Large intestine (tissue), 3 donors: ENCODE measurements around the gene TSPAN16. TPM values are rescaled to one million over a fixed set of nuclear protein-coding genes. Genes with fewer than 3 reads are reported as not detected.
A peak's percentile ranks its signal among the peaks of the same experiment; 100 is the strongest.
"Not testable (repeated sequence)": the region's sequence is repeated elsewhere in the genome, so short reads cannot be mapped to it uniquely, and the experiment has no call there.

ENCODE experiments used
- DNase-seq, 2 donors: peaks; one replicate each; pipeline versions ENCODE4 v3.0.0 to v3.0.0-alpha.2; 2013
- H3K27ac ChIP-seq: one replicate; pipeline ENCODE4 v1.5.1; 2013; ENCODE audit warnings: low read length
- H3K27me3 ChIP-seq: 2 replicates; pipeline ENCODE4 v1.6.1; 2013; ENCODE audit warnings: low read length; ENCODE audit not compliant: control insufficient read depth, insufficient read depth
- H3K36me3 ChIP-seq: 2 replicates; pipeline ENCODE4 v1.6.1; 2013; ENCODE audit warnings: low read length; ENCODE audit not compliant: control insufficient read depth, insufficient read depth
- H3K4me1 ChIP-seq: one replicate; pipeline ENCODE4 v1.6.1; 2013; ENCODE audit warnings: low read length; ENCODE audit not compliant: control insufficient read depth, insufficient read depth
- H3K4me3 ChIP-seq: one replicate; pipeline ENCODE4 v1.5.1; 2013; ENCODE audit warnings: low read length
- H3K9me3 ChIP-seq: one replicate; pipeline ENCODE4 v1.6.1; 2013; ENCODE audit warnings: mild to moderate bottlenecking, low read depth, low read length, moderate library complexity; ENCODE audit not compliant: control insufficient read depth
- WGBS: methylation state at CpG from one replicate; pipeline ENCODE4 v1.1.5; 2013; ENCODE audit warnings: low lambda C conversion rate; ENCODE audit not compliant: insufficient coverage; 5-methylcytosine and 5-hydroxymethylcytosine counted together
- polyA plus RNA-seq: library from polyadenylated mRNA; unstranded; fragments of 120-200 nt; gene quantifications from one replicate; pipeline ENCODE4 v1.2.1, GENCODE V29; 2013

Gene TSPAN16
- polyA plus RNA-seq, 1 donor, result not detected

DNA sequence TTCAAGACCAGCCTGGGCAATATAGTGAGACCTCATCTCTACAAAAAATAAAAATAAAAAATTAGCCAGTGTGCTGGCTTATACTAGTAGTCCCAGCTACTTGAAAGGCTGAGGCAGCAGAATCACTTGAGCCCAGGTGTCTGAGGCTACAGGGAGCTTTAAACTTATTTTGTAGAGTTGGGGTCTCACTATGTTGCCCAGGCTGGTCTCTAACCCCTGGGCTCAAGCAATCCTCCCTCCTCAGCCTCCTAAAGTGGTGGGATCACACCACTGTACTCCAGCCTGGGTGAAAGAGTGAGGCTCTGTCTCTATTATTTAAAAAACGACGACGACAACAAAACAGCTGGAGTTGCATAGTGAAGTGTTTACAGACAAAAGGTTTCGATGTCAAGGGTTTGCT is 35.5 kb downstream of the TSPAN16 start:
- no peak for DNase-seq
- Histone ChIP-seq H3K4me3 (no peak overlapping the region), H3K27me3 (no peaks in the 10 kb centered on the region), H3K27ac (no peak overlapping the region), H3K9me3 (no peaks in the 10 kb centered on the region), H3K36me3 (peaks cover 77% of the 10 kb centered on the region), H3K4me1 (peaks cover 6% of the 10 kb centered on the region)
- WGBS, result 92% methylated on average over 4 of the region's 4 CpGs

DNA sequence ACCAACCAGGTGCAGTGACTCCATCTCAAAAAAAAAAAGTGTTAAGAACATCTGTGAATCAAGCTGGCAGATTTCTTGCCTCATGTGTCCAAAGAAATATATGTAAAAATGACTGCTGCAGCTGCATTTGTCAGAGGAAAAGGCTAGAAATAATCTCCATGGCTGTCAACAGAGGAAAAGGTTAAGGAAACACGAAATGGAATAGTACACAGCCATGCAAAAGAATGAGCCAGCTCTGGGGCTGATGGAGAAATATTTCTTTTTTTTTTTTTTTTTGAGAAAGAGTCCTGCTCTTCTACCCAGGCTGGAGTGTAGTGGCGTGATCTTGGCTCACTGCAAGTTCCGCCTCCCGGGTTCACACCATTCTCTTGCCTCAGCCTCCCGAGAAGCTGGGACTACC is 36.9 kb downstream of the TSPAN16 start:
- 100% methylated on average over 1 of the region's 5 CpGs for WGBS
- peaks cover 72% of the 10 kb centered on the region for H3K36me3 ChIP-seq
- DNase-seq, result no peak

DNA sequence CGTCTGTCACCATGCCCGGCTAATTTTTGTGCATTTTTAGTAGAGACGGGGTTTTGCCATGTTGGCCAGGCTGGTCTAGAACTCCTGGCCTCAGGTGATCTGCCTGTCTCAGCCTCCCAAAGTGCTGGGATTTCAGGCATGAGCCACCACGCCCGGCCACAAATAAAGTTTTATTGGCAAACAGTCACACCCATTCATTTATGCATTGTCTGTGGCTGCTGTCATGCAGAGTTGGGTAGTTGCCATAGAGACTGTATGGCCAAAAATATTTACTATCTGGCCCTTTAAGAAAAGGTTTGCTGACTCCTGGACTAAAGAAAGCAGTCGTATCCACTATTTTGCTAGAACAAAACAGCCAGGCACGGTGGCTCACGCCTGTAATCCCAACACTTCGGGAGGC is 37.9 kb downstream of the TSPAN16 start:
- not testable (repeated sequence) for H3K4me3 ChIP-seq, DNase-seq, H3K27ac ChIP-seq, H3K27me3 ChIP-seq, H3K9me3 ChIP-seq
- no CpG with 5 or more reads among the region's 9 CpGs for WGBS
- peaks cover 16% of the 10 kb centered on the region for H3K4me1 ChIP-seq
- peaks cover 69% of the 10 kb centered on the region for H3K36me3 ChIP-seq

More for the DNA sequence above, 36.9 kb downstream of the TSPAN16 start:
- Histone ChIP-seq H3K4me1 (peaks cover 16% of the 10 kb centered on the region), H3K27ac (no peak overlapping the region), H3K9me3 (no peaks in the 10 kb centered on the region), H3K4me3 (no peak overlapping the region), H3K27me3 (no peaks in the 10 kb centered on the region)

DNA sequence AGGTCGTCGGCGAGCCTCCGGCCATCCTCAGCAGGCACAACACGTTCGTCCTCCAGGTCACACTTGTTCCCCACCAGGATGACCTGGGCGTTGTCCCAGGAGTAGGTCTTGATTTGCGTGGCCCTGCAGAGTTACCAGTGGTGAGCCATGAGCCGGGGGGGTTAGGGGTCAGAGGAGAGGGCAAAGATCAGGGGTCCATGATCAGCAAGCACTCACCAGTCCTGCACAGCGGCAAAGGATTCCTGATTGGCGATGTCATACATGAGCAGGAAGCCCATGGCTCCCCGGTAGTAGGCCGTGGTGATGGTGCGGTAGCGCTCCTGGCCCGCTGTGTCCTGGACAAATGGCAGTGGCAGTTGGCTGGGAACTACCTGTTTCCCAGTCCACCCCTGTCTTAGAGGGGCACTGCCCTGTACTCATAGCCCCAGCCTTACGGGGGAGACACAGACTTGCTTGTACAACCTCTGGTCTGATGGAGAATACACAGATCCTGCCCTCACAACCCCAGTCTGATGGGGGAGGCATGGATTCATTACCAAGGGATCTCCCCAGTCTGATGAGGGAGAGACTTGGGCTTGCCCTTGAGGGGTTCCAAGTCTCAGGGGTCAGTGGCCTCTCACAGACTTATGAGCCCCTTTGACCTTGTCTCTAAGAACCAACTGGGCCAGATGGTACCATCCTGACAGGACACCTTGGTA is 39.6 kb downstream of the TSPAN16 start:
- Histone ChIP-seq H3K36me3 (peaks cover 57% of the 10 kb centered on the region), H3K27ac (no peak overlapping the region), H3K27me3 (no peaks in the 10 kb centered on the region), H3K9me3 (no peaks in the 10 kb centered on the region), H3K4me3 (no peak overlapping the region), H3K4me1 (peaks cover 20% of the 10 kb centered on the region)
- DNase-seq, result no peak
- WGBS, result no CpG with 5 or more reads among the region's 17 CpGs

DNA sequence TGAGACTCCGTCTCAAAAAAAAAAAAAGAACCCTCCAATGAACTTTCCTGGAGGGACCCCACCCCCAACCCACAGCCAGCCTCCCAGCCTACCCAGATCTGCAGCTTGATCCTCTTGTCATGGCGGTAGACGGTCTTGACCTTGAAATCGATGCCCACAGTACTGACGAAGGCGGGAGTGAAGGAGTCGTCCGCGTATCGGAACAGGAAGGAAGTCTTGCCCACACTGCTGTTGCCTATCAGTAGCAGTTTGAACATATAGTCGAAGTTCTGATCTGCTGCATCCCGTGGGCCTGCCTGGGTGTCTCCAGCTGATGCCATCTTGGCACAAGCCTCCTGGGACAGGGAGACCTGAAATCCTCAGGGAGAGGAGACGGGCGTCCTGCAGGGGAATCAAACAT is 41.1 kb downstream of the TSPAN16 start:
- H3K4me1 ChIP-seq, result peaks cover 20% of the 10 kb centered on the region
- DNase-seq, result no peak
- no peak overlapping the region for H3K27ac ChIP-seq
- H3K36me3 ChIP-seq, result peaks cover 56% of the 10 kb centered on the region
- H3K9me3 ChIP-seq, result no peaks in the 10 kb centered on the region
- peak overlapping the region; percentile 84 for H3K4me3 ChIP-seq
- WGBS, result no CpG with 5 or more reads among the region's 14 CpGs
- no peaks in the 10 kb centered on the region for H3K27me3 ChIP-seq

- Histone ChIP-seq H3K4me3 (peak overlapping the region; percentile 84), H3K4me1 (peaks cover 21% of the 10 kb centered on the region), H3K36me3 (peaks cover 55% of the 10 kb centered on the region), H3K27me3 (no peaks in the 10 kb centered on the region), H3K27ac (peak overlapping the region; percentile 90), H3K9me3 (no peaks in the 10 kb centered on the region)
- WGBS, result no CpG with 5 or more reads among the region's 7 CpGs
- peak; percentile 85 to 94 for DNase-seq
These were observed 42.2 kb downstream of the TSPAN16 start for GRCh38 chr19:11338121-11338520.

DNA sequence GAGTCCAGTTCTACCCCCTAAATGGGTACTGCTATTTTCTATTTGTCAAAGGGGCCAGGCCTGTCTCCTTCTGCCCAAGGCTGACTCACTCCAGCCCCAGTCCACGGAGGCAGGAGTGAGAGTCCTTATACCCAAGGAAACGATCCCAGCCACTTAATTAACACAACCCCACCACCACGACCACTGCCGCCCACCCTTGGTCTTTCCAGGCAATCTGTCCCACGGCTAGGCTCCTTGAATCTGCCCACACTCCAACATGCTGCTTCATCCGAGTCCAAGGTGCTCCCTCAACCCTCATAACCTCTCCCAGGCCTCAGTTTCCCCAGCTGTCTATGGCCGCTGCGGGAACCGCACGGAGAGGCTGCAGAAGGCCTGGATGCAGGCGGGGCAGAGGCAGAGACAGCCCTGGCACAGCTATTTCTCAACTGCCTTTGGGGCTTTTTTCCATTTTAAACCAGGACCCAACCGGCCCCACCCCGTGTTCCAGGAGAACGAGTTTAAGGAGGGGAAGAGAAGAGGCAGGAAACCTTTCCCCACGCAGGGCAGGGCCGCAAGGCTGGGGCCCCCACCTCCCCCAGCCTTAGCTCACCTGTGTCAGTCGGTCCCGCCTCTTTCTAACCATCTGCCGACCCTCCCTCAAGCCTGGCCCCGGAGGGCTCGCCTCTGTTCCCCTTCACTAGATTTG is 42.8 kb downstream of the TSPAN16 start:
- Histone ChIP-seq H3K4me3 (peak overlapping the region; percentile 84), H3K4me1 (peaks cover 27% of the 10 kb centered on the region), H3K36me3 (peaks cover 49% of the 10 kb centered on the region), H3K27me3 (no peaks in the 10 kb centered on the region), H3K9me3 (no peaks in the 10 kb centered on the region), H3K27ac (peak overlapping the region; percentile 90)
- DNase-seq, result no peak
- WGBS, result no CpG with 5 or more reads among the region's 21 CpGs

DNA sequence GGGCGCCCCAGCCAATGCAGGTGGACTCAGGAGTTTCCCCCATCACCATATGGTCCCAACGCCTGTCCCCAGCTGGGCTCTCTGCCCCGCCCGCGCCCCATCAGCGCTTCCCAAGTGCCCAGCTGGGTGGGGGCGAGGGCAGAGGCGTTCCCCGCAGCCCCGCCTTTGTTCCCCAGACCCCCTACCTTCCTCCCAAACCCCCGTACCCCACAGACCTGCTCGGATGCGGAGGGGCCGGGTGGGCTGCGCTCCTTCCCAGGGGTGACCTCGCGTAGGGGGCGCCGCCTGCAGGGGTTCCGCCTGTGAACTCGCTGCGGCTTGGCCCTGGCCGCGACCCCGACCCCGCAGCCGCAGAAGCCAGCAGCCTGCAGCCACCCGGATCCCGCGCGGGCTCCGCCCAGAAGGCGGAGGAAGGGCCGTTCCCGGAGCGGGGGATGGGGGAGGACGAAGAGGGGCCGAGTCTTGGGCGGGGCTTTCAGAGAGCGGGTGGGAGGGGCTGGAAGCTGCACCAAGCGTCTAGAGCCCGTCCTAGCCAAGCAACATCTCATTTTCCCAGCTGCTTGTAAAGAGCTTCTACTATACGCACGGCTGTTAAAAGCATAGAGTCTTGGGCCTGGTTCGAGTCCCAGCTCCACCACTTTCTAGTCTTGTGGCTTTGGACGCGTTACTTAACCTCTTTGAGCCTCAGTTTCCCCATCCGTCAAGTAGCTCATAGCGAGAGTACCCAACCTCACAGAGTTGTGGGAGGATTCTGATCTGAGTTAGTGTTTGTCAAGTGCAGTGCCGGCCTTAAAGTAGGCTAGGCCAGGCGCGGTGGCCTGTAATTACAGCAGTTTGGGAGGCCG is 43.5 kb downstream of the TSPAN16 start, which contains the start of gene RAB3D:
TSS of gene RAB3D (minus strand) at position 404 of the 845 bp plus-strand sequence. CDS start 2,258 bp downstream, outside the sequence.
- DNase-seq, result peak; percentile 90
- no peaks in the 10 kb centered on the region for H3K27me3 ChIP-seq
- WGBS, result no CpG with 5 or more reads among the region's 53 CpGs
- H3K36me3 ChIP-seq, result peaks cover 41% of the 10 kb centered on the region
- H3K9me3 ChIP-seq, result peaks cover 1% of the 10 kb centered on the region
- peak within 1 kb of the TSS; percentile 90 for H3K27ac ChIP-seq
- H3K4me3 ChIP-seq, result peak within 1 kb of the TSS; percentile 84
- peaks cover 34% of the 10 kb centered on the region for H3K4me1 ChIP-seq

GRCh38 chr19:11340099-11340467 is 44.1 kb downstream of the TSPAN16 start:
- not testable (repeated sequence) for H3K27ac ChIP-seq, H3K9me3 ChIP-seq, DNase-seq, H3K27me3 ChIP-seq
- Histone ChIP-seq H3K36me3 (peaks cover 35% of the 10 kb centered on the region), H3K4me3 (peak overlapping the region; percentile 84), H3K4me1 (peaks cover 38% of the 10 kb centered on the region)
- WGBS, result no CpG with 5 or more reads among the region's 8 CpGs

DNA sequence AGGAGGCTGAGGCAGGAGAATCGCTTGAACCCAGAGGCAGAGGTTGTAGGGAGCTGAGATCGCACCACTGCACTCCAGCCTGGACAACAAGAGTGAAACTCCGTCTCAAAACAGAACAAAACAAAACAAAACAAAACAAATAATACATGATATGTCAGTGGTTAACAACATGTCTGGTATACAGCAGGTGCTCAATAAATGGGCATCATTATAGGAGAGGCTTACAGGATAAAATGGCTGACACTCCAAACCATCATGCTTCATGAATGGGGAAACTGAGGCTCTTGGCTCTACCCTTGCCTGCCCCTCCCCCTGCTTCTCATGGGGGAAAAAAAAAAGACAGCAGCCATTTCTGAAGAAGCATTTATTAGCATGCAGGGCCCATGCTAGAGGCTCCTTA is 46.5 kb downstream of the TSPAN16 start:
- H3K27ac ChIP-seq, result no peak overlapping the region
- WGBS, result no CpG with 5 or more reads among the region's 3 CpGs
- DNase-seq, result no peak
- H3K9me3 ChIP-seq, result peaks cover 3% of the 10 kb centered on the region
- no peaks in the 10 kb centered on the region for H3K27me3 ChIP-seq
- peaks cover 34% of the 10 kb centered on the region for H3K4me1 ChIP-seq
- H3K4me3 ChIP-seq, result no peak overlapping the region
- H3K36me3 ChIP-seq, result peaks cover 12% of the 10 kb centered on the region
